ENCODE data around the gene CAMK2D.

The CAMK2D gene

GRCh38 chr4:113566015-113566795 is 195.3 kb downstream of the CAMK2D start:
- no peak for DNase-seq (ENCODE audit: low read depth in 3 of 3)

GRCh38 chr4:113565702-113566012 is 195.9 kb downstream of the CAMK2D start:
- DNase-seq (ENCODE audit: low read depth in 3 of 3): no peak

GRCh38 chr4:113564493-113564892 is 197.0 kb downstream of the CAMK2D start:
- no peak for DNase-seq (ENCODE audit: low read depth in 3 of 3)

- no peak for DNase-seq (ENCODE audit: low read depth in 3 of 3)
Measured at GRCh38 chr4:113563691-113564378, 197.7 kb downstream of the CAMK2D start.

- no peak for DNase-seq (ENCODE audit: low read depth in 3 of 3)
Measured at GRCh38 chr4:113561758-113562157, 199.8 kb downstream of the CAMK2D start.

GRCh38 chr4:113561092-113561491 is 200.4 kb downstream of the CAMK2D start:
- DNase-seq (ENCODE audit: low read depth in 3 of 3): no peak

GRCh38 chr4:113560579-113560978 is 201.0 kb downstream of the CAMK2D start:
- DNase-seq (ENCODE audit: low read depth in 3 of 3): no peak

GRCh38 chr4:113559947-113560346 is 201.6 kb downstream of the CAMK2D start:
- no peak for DNase-seq (ENCODE audit: low read depth in 3 of 3)

- DNase-seq (ENCODE audit: low read depth in 3 of 3): no peak
Measured at GRCh38 chr4:113556382-113557134, 205.0 kb downstream of the CAMK2D start.

GRCh38 chr4:113555868-113556267 is 205.7 kb downstream of the CAMK2D start:
- DNase-seq (ENCODE audit: low read depth in 3 of 3): no peak

- no peak for DNase-seq (ENCODE audit: low read depth in 3 of 3)
Measured at GRCh38 chr4:113553082-113553481, 208.5 kb downstream of the CAMK2D start.

- DNase-seq (ENCODE audit: low read depth in 3 of 3): no peak
Measured at GRCh38 chr4:113550510-113550909, 211.0 kb downstream of the CAMK2D start.

GRCh38 chr4:113548303-113548702 is 213.2 kb downstream of the CAMK2D start:
- no peak for DNase-seq (ENCODE audit: low read depth in 3 of 3)

- DNase-seq (ENCODE audit: low read depth in 3 of 3): peak; percentile 83 to 90 (median 88)
Measured at GRCh38 chr4:113547487-113548042, 214.0 kb downstream of the CAMK2D start.

- DNase-seq (ENCODE audit: low read depth in 3 of 3): no peak
Measured at GRCh38 chr4:113541933-113542332, 219.6 kb downstream of the CAMK2D start.

GRCh38 chr4:113540859-113541258 is 220.7 kb downstream of the CAMK2D start:
- DNase-seq (ENCODE audit: low read depth in 3 of 3): peak; percentile 36 to 61 (median 50)

- no peak for DNase-seq (ENCODE audit: low read depth in 3 of 3)
Measured at GRCh38 chr4:113539408-113539807, 222.1 kb downstream of the CAMK2D start.

GRCh38 chr4:113537628-113538027 is 223.9 kb downstream of the CAMK2D start:
- no peak for DNase-seq (ENCODE audit: low read depth in 3 of 3)

GRCh38 chr4:113537203-113537602 is 224.3 kb downstream of the CAMK2D start:
- DNase-seq (ENCODE audit: low read depth in 3 of 3): no peak

- no peak for DNase-seq (ENCODE audit: low read depth in 3 of 3)
Measured at GRCh38 chr4:113534711-113535110, 226.8 kb downstream of the CAMK2D start.

GRCh38 chr4:113531572-113531971 is 230.0 kb downstream of the CAMK2D start:
- no peak for DNase-seq (ENCODE audit: low read depth in 3 of 3)

GRCh38 chr4:113528395-113528794 is 233.1 kb downstream of the CAMK2D start:
- DNase-seq (ENCODE audit: low read depth in 3 of 3): no peak

Measured in stimulated activated CD4-positive, alpha-beta T cell treated with anti-CD3 and anti-CD28 coated beads, TNF-alpha, amount 100 ng/mL, for 24 hours (primary cell).